ENCODE data around the gene RAD51AP1.
A peak's percentile ranks its signal among the peaks of the same experiment; 100 is the strongest.

GRCh38 chr12:4579305-4580102 is 40.8 kb downstream of the RAD51AP1 start:
- TF ChIP-seq CTCF (IDR thresholded peaks at IDR 0.05; ENCODE audit: insufficient read depth, low read length): peak; percentile 15
- TF ChIP-seq SPI1 (IDR thresholded peaks at IDR 0.05; ENCODE audit: borderline replicate concordance, low read depth): peak; percentile 8; the same call in 1 of the 2 replicates
- TF ChIP-seq POLR2AphosphoS5 (IDR thresholded peaks at IDR 0.05; ENCODE audit: low read depth): no peak
- TF ChIP-seq GABPA (IDR thresholded peaks at IDR 0.05; ENCODE audit: low read depth): no peak

Measured in HL-60 (cell line).